SK-N-SH (cell line): Measurements from ENCODE around the gene CUX1.

ENCODE experiments used
- CHD2 ChIP-seq: fragments of 150-350 bp; IDR thresholded peaks from 2 replicates; pipeline ENCODE4 v1.6.1; 2018; ENCODE audit warnings: low read length; ENCODE audit not compliant: partially characterized antibody
- CTCF ChIP-seq: fragments of 200-600 bp; sonication (generic); IDR thresholded peaks from 2 replicates; pipeline ENCODE4 v1.6.1; 2017; ENCODE audit warnings: antibody characterized with exemption, mild to moderate bottlenecking, moderate library complexity
- EP300 ChIP-seq, 2 experiments: IDR thresholded peaks; 2 replicates each; pipeline versions ENCODE4 v1.4.0 to v1.6.1; 2012; ENCODE audit warnings: borderline replicate concordance in 1 of 2, low read depth in 1 of 2, low read length in 1 of 2
- EZH2phosphoT487 ChIP-seq: fragments of 200-600 bp; sonication (generic); IDR thresholded peaks from 2 replicates; pipeline ENCODE4 v1.6.1; 2017; ENCODE audit warnings: low read depth, mixed run types, mild to moderate bottlenecking, antibody characterized with exemption, moderate library complexity, borderline replicate concordance
- JUND ChIP-seq: IDR thresholded peaks from 2 replicates; pipeline ENCODE4 v1.4.0; 2012
- MAX ChIP-seq: IDR thresholded peaks from 2 replicates; pipeline ENCODE4 v1.4.0; 2012; ENCODE audit warnings: low read depth
- MEF2A ChIP-seq: IDR thresholded peaks from 2 replicates; pipeline ENCODE4 v1.4.0; 2012; ENCODE audit warnings: low read depth, borderline replicate concordance
- NFIC ChIP-seq: IDR thresholded peaks from 2 replicates; pipeline ENCODE4 v1.4.0; 2012; ENCODE audit warnings: borderline replicate concordance
- POLR2AphosphoS5 ChIP-seq: IDR thresholded peaks from 2 replicates; pipeline ENCODE4 v1.6.1; 2012; ENCODE audit warnings: low read depth, low read length
- RFX5 ChIP-seq: IDR thresholded peaks from 2 replicates; pipeline ENCODE4 v1.6.1; 2012; ENCODE audit warnings: mild to moderate bottlenecking, improper control_type of control experiment, low read length
- TAF1 ChIP-seq: IDR thresholded peaks from 2 replicates; pipeline ENCODE4 v1.6.1; 2012; ENCODE audit warnings: low read depth, mild to moderate bottlenecking, low read length, moderate library complexity, borderline replicate concordance
- USF1 ChIP-seq: IDR thresholded peaks from 2 replicates; pipeline ENCODE4 v1.4.0; 2012; ENCODE audit warnings: low read depth, borderline replicate concordance
- YY1 ChIP-seq: IDR thresholded peaks from 2 replicates; pipeline ENCODE4 v1.4.0; 2012; ENCODE audit warnings: low read depth, mild to moderate bottlenecking
- TF ChIP-seq, protein P1 (sequence below): IDR thresholded peaks from 2 replicates; pipeline ENCODE4; 2012

GRCh38 chr7:101927802-101928201 lies 110.4 kb downstream of the CUX1 start:
- no peak for TF ChIP-seq CTCF
- no peak for TF ChIP-seq CHD2
- TF ChIP-seq MAX, result no peak
- TF ChIP-seq EZH2phosphoT487, result no peak
- TF ChIP-seq RFX5, result no peak
- TF ChIP-seq, protein P1, sequence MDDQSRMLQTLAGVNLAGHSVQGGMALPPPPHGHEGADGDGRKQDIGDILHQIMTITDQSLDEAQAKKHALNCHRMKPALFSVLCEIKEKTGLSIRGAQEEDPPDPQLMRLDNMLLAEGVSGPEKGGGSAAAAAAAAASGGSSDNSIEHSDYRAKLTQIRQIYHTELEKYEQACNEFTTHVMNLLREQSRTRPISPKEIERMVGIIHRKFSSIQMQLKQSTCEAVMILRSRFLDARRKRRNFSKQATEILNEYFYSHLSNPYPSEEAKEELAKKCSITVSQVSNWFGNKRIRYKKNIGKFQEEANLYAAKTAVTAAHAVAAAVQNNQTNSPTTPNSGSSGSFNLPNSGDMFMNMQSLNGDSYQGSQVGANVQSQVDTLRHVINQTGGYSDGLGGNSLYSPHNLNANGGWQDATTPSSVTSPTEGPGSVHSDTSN, result no peak
- TF ChIP-seq USF1, result no peak
- no peak for TF ChIP-seq NFIC
- no peak for TF ChIP-seq JUND
- TF ChIP-seq YY1, result no peak
- TF ChIP-seq MEF2A, result no peak
- TF ChIP-seq EP300 (IDR thresholded peaks at IDR 0.05; ENCODE audit: borderline replicate concordance in 1 of 2, low read depth in 1 of 2, low read length in 1 of 2), result no peak
- no peak for TF ChIP-seq TAF1
- no peak for TF ChIP-seq POLR2AphosphoS5
